Stimulated activated CD4-positive, alpha-beta T cell treated with anti-CD3 and anti-CD28 coated beads, Interleukin-2, amount 100 ng/mL, for 24 hours (primary cell): Measurements from ENCODE around the gene LRRC1.
A peak's percentile ranks its signal among the peaks of the same experiment; 100 is the strongest.

Source experiments
- DNase-seq, 2 donors: peaks; one replicate each; pipeline ENCODE4 v3.0.0-alpha.2; 2020

LRRC1 gene

DNA sequence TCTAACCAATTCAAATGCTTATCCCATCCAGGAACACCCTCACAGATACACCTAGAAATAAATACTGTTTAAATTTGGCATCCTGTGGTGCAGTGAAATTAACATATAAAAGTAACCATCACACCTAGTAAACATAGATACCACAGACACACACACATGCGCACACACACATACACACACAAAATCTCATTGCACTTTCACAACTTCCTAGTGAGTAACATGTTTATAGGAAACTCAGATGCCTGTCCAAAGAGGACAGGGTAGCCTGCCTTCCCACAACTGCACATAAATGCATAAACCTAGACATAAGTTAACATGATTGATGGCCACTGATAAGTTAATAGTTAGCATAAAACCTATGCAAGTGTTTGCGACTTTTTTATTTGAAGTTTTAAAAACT lies 56.8 kb downstream of the LRRC1 start:
- DNase-seq = no peak

GRCh38 chr6:53852805-53853204 lies 58.0 kb downstream of the LRRC1 start:
- no peak for DNase-seq

DNA sequence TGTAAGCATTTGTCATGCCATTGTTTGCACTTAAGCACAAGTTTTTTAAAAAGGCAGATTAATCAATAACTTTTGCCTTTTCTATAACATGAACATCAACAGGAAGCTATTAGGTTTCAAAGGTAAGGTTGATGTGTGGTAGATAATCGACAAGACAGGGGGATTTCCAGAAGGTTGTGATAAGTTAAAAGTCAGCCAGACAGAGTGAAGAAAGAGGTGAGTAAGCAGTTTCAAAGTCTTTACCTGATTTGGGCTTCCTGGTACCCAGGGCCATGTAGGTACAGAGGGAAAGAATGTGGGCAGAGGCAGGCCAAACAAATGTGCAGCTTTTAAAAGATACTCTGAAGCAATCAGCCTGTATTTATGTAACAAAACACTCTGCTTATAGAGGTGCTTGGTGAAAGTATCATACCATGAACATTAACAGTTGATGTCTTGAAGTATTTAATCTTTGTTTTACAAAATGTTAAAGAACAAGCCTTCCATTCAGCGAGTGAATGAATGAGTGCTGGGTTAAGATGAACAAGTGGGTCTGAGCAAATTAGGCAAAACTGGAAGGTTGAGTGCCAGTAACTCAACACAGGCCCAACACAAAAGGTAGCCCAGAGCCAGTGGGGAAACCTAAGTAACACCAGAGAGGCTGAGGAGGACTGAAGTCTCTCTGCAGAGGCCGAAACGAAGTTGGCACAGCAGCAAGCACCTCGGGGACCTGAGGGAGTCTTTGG lies 60.2 kb downstream of the LRRC1 start:
- no peak for DNase-seq

GRCh38 chr6:53855940-53856339 lies 61.1 kb downstream of the LRRC1 start:
- DNase-seq = no peak

- no peak for DNase-seq
These were observed 62.7 kb downstream of the LRRC1 start for GRCh38 chr6:53857318-53858094.

- DNase-seq = no peak
These were observed 63.4 kb downstream of the LRRC1 start for GRCh38 chr6:53858196-53858595.

- DNase-seq = no peak
These were observed 64.1 kb downstream of the LRRC1 start for GRCh38 chr6:53858913-53859312.

DNA sequence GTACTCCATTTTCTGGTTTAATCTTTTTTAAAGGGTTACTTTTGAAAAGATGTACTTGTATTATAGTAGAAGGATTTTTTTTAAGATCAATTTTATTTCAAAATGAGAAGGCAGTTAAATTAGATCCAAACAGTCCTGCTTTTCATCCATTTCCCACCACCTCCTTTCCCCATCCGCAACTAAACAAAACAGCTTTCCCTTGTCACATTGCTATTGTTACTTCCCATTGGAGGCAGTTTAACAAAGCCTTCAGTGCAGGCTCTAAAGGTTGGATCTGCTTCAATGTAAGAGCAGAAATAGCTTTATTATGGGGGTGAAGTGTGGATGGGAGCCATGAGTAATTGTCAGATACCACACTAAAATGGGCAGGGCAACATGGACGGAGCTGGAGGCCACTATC lies 65.7 kb downstream of the LRRC1 start:
- no peak for DNase-seq

GRCh38 chr6:53861518-53861917 lies 66.7 kb downstream of the LRRC1 start:
- no peak for DNase-seq

- no peak for DNase-seq
These were observed 68.1 kb downstream of the LRRC1 start for GRCh38 chr6:53862662-53863462.

DNA sequence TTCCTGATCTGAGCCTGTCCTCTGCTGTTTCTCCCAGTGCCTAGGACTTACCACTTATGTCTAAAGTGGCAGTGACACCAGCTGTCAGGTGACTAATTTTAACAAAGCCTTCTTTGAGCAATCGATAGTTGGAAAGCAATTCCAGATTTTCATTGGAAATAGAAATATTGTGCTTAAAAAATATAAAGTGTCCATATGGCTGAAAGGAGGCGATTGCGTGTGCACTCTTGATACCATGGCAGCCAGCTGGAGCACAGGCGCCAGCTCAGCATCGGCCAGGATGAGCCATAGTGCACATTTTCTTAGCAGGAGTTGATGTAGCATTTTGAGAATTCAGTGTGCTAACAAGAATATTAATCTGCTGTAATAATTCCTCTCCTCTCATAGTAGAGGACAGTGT lies 70.0 kb downstream of the LRRC1 start:
- no peak for DNase-seq

DNA sequence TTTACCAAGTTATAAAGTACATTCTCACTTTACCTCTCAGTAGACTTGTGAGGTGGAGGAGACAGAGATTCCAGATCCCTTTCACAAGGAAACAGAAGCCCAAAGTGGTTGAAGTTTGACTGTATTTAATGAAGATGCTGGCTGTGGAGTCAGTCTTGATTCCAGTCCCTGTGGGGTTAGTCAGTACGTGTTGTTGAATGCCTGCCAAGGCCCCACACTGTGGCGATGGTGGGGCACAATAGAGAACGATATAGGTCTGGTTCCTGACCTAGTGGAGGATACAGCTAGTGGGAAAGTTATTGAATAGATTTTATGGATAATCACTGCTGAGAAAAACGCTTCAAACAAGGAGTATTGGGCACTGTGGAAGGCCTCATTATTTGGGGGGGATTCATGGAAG lies 71.4 kb downstream of the LRRC1 start:
- DNase-seq = no peak

- no peak for DNase-seq
These were observed 73.8 kb downstream of the LRRC1 start for GRCh38 chr6:53868626-53869025.

DNA sequence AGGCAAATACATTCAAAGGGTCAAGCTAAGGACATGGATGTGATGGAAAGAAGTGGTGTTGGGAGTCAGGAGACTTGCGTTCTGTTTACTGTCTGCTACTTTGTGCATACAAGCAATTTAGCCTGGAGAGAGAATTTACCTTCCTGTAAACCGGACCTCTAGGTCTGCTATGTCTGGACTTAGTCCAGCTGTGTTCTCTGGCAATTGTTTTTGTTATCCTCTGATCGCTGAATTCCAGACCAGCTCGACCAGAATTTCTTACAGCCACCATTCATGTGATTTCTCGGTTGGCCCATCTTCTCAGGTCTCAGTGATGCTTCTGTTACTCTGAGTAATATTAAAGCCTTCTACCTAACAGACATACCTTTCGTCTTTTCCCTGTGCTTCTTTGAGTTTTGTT lies 75.2 kb downstream of the LRRC1 start:
- DNase-seq = no peak

DNA sequence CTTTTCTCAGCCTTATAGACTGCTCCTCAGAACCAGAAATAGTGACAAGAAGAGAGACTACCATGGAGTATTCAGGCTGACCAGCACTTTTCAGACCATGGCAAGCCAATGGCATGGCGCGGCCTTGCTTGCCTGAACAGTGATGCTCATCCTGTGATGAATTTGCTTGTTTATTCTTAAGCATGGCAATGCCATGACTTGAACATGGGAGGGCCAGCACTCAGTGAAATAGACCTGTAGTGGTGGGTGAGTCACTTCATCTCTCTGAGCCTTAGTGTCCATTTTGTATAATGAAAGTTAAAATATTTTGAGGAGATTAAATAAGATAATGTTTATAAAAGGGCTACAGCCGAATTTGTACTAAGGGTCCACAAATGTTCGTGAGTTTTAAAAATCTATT lies 79.1 kb downstream of the LRRC1 start:
- DNase-seq = no peak

GRCh38 chr6:53874964-53875363 lies 80.2 kb downstream of the LRRC1 start:
- DNase-seq = no peak

DNA sequence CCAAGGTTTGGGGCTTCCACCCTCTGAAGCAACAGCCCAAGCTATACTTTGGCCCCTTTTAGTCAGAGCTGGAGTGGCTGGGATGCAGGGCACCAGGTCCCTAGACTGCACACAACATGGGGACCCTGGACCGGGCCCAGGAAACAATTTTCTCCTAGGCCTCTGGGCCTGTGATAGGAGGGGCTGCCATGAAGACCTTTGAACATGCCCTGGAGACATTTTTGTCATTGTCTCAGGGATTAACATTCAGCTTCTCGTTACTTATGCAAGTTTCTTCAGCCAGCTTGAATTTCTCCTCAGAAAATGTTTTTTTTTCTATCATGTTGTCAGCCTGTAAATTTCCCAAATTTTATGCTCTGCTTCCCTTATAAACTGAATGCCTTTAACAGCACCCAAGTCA lies 82.3 kb downstream of the LRRC1 start:
- no peak for DNase-seq

- no peak for DNase-seq
These were observed 84.0 kb downstream of the LRRC1 start for GRCh38 chr6:53878808-53879207.

GRCh38 chr6:53879608-53880007 lies 84.8 kb downstream of the LRRC1 start:
- DNase-seq = no peak

DNA sequence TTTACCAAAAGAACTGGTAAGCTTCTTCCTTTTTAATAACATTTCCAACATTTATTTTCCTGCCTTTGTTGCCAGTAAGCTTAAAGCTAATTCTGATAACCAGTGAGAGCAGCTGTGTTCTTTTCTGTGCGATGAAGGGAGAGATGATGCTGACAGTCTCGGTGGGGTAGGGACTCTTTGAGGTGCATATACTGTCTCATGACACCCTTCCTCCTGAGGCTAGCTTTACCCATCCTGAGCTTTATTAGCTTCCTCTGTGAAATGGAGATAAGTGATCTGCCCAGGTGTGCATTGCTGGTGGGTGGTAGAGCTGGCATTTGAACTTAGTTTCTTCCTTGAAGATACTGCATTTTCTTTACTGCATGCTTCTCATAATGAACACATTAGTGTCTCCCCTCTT lies 92.5 kb downstream of the LRRC1 start:
- DNase-seq = no peak

- no peak for DNase-seq
These were observed 94.1 kb downstream of the LRRC1 start for GRCh38 chr6:53888931-53889330.

- no peak for DNase-seq
These were observed 94.6 kb downstream of the LRRC1 start for GRCh38 chr6:53889365-53889764.

- DNase-seq = no peak
These were observed 97.9 kb downstream of the LRRC1 start for GRCh38 chr6:53892707-53893106.

DNA sequence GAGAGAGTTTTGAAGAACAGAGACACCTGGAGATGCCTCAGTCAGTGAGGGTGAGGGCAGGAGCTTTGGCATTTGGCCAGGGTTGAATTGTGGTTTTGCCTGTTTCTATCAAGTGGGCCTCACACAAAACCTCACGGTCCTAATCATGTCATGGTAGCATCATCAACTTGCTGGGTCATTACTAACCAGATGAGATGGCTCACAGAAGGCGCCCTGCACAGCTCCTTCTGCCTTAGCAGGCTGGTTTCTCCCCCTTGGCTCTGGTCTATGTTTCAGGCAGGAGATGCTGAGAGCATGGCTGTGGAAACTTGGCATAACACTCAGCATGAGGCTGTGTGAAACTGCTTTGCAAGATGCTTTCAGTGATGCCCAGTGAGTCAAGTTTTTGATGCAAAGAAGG lies 99.3 kb downstream of the LRRC1 start:
- DNase-seq = peak; percentile 39 to 48
